Measurements from ENCODE around the gene TBC1D8.
A peak's percentile ranks its signal among the peaks of the same experiment; 100 is the strongest.
"Not testable (repeated sequence)": the region's sequence is repeated elsewhere in the genome, so short reads cannot be mapped to it uniquely, and the experiment has no call there.

The TBC1D8 gene

GRCh38 chr2:101063352-101064124 is 87.6 kb downstream of the TBC1D8 start:
- no peak for DNase-seq

- no peak for DNase-seq
Measured at GRCh38 chr2:101058386-101058785, 92.8 kb downstream of the TBC1D8 start.

GRCh38 chr2:101057051-101057933 is 93.9 kb downstream of the TBC1D8 start:
- no peak for DNase-seq

GRCh38 chr2:101053117-101053516 is 98.1 kb downstream of the TBC1D8 start:
- DNase-seq, result no peak

GRCh38 chr2:101052147-101052546 is 99.0 kb downstream of the TBC1D8 start:
- DNase-seq, result no peak

GRCh38 chr2:101050886-101051285 is 100.3 kb downstream of the TBC1D8 start:
- DNase-seq, result not testable (repeated sequence)

GRCh38 chr2:101048756-101049155 is 102.4 kb downstream of the TBC1D8 start:
- no peak for DNase-seq

GRCh38 chr2:101047774-101048173 is 103.4 kb downstream of the TBC1D8 start:
- DNase-seq, result no peak

GRCh38 chr2:101047075-101047766 is 104.0 kb downstream of the TBC1D8 start:
- no peak for DNase-seq

GRCh38 chr2:101045330-101045729 is 105.9 kb downstream of the TBC1D8 start:
- no peak for DNase-seq

- peak; percentile 72 to 74 for DNase-seq
Measured at GRCh38 chr2:101041413-101041812, 109.8 kb downstream of the TBC1D8 start.

GRCh38 chr2:101040761-101041160 is 110.4 kb downstream of the TBC1D8 start:
- no peak for DNase-seq

GRCh38 chr2:101040072-101040471 is 111.1 kb downstream of the TBC1D8 start:
- no peak for DNase-seq

GRCh38 chr2:101038455-101039255 is 112.5 kb downstream of the TBC1D8 start:
- peak; percentile 30 to 41 for DNase-seq

- DNase-seq, result no peak
Measured at GRCh38 chr2:101037161-101037755, 113.9 kb downstream of the TBC1D8 start.

- peak; percentile 25 to 64 for DNase-seq
Measured at GRCh38 chr2:101036562-101036961, 114.6 kb downstream of the TBC1D8 start.

- DNase-seq, result no peak
Measured at GRCh38 chr2:101032084-101032776, 119.0 kb downstream of the TBC1D8 start.

- no peak for DNase-seq
Measured at GRCh38 chr2:101030866-101031554, 120.2 kb downstream of the TBC1D8 start.

- no peak for DNase-seq
Measured at GRCh38 chr2:101027852-101028251, 123.3 kb downstream of the TBC1D8 start.

GRCh38 chr2:101026923-101027469 is 124.2 kb downstream of the TBC1D8 start:
- DNase-seq, result no peak
